NCI-H2196 (cell line): ENCODE measurements around the gene CLDND2.

ENCODE experiments used
- DNase-seq: peaks from one replicate; lab custom pipeline; 2025; ENCODE audit not compliant: unreplicated experiment; lab: John Stamatoyannopoulos, UW

CLDND2 gene

DNA sequence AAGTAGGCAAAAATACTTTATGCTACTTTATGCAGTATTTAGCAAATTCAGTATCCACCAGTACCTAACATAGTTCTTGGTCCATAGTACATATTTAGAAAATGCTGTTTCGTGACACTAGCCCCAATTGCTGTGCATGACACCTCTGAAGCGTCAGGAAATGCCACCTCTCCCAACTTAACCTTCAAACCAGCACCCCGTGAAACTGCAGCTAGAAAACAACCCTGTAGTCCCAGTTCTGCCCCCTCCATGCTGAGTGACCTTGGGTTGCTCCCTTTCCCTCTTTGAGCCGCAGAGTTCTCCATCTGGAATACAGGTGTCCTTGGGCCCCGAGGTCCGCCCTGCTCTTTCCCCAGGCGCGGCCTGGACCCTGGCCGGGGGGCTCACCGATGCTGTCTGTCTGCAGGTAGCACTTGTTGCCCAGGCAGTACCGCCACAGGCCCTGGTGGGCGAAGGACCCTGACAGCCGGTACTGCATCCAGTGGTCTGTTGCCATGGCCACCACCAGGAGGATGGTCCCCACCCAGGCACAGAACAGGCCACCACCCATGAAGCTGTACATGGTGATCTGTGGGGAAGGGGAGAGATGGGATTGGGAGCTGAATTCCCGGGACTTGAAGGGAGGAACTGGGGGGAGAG is 18.2 kb upstream of the CLDND2 start:
- DNase-seq, result no peak

DNA sequence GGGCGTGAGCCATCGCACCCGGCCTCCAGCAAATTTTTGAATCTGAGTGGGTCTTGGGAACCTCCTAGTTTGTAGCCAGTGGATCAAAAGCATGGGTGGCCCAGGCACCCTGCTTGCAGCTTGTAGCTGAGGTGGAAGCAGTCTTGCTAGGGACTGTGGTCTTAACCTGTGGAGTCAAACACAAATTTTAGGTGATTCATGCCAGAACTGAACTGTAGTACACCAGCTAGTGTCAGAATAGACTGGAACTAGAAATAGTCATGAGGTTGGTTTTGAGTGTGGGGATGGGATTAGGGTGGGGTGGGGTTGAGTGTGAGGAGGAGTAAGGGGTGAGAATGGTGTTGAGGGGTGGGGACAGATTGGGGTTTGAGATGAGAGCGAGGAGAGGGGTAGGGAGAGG is 13.2 kb upstream of the CLDND2 start:
- DNase-seq, result no peak

DNA sequence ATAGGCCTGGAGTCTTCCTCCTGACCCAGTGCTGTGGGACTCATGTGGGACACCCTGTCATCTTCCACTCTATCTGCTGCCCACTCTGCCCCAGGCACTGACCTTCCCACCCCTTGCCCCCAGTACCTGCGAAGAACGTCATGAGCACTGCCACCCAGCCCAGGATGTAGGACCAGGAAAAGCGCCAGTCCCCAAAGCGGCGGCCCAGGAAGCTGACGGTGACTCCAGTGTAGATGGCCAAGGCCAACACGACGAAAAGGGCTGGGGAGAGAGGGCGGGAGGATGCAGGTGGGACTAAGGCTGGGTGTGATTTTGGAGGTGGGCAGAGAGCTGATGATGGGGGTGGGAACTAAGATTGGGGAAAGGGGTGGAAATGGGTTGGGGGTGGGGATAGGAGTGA is 11.6 kb upstream of the CLDND2 start:
- DNase-seq, result no peak

DNA sequence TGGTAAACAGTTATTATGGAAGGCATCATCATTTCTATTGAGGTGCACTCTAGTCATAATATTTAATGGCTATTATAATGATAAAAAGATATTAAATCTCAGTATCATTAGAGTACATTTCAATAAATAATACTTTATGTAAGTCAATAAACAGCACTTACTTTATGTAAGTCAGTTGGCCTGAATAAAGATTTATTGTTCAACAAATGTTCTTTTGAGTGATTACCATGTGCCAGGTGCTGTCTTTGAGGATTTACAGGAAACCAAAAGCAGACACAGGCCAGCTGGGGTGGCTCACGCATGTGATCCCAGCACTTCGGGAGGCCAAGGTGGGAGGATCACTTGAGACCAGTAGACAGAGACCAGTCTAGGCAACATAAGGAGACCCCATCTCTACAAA is 8.6 kb upstream of the CLDND2 start:
- DNase-seq, result no peak

DNA sequence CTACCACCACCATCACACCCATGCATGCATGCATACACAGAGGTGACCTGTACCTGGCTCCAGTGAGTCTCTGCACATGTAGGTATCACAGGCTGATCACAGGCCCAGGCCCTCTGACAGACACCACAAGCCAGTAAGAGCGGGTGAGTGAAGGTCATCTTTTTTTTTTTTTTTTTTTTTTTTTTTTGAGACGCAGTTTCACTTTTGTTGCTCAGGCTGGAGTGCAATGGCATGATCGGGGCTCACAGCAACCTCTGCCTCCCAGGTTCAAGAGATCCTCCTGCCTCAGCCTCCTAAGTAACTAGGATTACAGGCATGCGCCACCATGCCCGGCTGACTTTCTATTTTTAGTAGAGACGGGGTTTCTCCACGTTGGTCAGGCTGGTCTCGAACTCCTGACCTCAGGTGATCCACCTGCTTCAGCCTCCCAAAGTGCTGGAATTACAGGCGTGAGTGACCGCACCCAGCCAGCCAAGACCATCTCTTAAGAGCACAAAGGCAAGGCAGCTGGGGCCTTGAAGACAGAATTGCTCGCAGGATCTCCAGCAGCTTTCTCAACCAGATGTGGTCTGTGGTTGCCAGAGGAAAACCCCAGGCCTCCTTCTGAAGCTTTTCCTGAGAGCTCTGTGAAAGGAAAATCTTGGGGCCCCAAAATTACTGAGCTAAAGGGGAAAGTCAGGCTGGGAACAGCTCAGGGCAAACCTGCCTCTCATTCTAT is 6.9 kb upstream of the CLDND2 start:
- no peak for DNase-seq

DNA sequence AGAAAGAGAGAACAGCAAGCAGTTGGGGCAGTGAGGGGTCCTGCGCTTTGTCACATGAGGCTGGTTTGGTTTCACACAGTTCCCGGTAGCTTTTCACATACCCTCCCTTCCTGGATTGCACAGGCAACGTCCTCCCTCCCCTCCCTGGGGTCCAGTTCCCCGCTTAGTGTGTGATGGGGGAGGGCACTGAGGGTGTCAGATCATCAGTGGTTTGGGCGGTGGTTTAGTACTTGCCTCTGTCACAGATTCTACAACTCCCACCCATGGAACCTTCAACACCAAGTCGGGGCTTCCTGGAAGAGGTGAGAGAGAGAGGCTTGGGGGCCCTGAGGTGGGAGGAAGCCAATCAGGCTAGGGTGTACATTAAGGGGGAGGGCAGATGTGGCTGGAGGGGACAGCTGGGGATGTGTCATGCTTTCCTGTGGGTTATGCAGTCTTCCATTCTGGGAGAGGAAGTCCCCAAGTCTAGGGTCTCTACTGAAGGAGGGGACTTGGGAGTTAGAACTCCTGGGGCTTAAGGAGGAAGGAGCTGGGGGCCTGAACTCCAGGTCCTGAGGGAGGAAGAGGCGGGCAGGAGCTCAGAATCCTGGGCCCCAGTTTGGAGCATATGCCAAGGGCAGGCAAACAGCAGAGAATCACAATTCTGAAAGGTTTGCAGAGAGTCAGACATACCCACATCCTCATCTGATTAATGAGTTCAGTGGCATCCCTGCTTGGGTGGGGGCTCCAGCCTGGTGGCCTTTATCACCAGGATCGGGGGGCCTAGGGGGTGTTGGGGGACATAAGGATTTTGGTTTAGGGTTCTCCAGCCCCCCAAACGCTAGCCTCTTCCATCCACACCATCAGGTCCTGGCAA is 4.1 kb upstream of the CLDND2 start, which contains the start of gene NKG7:
Gene NKG7, minus strand, starts transcription at position 6 of the 856 bp plus-strand sequence. CDS start 119 bp downstream, outside the sequence.
- DNase-seq, result no peak

DNA sequence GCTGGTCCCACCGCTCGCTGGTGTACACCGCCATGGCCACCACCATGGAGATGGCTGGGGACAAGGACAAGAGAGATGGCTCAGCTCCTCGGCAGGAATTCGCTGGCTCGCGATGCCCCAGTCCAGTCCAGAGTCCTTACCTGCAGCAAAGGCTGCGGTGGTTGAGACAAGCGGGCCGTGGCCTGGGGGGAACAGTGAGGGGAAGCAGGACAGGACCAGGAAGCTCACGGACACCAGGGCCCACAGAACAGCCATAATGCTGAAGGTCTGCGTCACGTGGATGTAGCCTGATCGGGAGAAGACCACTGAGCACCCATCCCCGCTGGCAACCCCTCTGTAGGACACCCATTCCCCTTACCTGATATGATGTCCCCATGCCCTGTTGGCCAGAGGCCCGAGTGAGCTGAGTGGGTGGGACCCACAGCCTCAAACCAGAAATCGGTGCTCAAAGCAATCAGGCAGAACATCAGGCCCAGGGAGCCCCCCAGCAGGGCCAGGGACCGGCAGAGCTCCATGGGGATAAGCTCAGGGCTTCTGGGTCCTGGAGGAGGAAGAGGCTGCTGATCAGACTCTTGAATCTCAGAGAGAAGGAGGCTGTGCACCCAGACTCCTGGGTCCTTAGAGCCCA is 3.3 kb upstream of the CLDND2 start:
- DNase-seq, result no peak

DNA sequence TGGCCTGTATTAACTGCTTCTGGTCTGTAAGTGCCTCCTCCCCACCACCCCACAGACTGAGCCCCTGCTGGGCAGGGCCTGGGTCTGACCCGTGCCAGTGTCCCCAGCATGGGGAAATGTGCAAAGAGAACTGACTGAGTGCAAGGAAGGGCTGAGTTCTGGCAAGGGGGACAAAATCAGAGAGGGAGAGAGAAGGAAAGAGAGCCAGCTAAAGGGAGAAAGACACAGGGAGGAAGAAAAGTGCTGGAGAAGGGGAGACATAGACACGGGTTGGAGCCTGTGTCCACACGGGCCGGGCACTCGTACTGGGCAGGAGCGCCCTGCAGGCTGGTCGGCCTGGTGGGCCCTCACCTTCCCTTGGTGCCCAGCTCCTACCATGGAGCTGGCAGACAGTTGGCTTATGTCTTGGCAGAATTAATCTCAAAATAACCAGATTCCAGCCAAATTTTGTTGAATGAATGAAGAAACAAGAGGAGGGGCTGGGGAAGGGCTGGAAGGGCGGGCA is 2.4 kb upstream of the CLDND2 start:
- DNase-seq, result no peak

DNA sequence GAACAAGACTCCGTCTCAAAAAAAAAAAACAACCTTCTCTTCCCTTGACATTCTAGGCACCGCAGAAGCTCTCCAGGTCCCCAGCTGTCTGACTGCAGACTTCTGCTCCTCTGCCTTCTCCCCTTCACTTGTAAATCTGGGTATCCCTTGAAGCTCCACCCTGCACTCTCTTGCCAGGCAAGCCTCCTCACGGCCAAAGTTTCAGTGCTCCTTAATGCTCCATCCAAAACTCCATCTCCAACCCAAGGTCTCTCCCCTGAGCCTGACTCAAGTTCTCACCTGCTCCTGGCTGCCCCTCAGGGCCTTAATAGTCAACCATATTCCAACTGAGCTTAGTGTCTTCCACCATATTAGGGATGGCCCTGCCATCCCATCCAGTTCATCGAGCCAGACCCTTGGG is 1.4 kb upstream of the CLDND2 start:
- DNase-seq, result no peak

DNA sequence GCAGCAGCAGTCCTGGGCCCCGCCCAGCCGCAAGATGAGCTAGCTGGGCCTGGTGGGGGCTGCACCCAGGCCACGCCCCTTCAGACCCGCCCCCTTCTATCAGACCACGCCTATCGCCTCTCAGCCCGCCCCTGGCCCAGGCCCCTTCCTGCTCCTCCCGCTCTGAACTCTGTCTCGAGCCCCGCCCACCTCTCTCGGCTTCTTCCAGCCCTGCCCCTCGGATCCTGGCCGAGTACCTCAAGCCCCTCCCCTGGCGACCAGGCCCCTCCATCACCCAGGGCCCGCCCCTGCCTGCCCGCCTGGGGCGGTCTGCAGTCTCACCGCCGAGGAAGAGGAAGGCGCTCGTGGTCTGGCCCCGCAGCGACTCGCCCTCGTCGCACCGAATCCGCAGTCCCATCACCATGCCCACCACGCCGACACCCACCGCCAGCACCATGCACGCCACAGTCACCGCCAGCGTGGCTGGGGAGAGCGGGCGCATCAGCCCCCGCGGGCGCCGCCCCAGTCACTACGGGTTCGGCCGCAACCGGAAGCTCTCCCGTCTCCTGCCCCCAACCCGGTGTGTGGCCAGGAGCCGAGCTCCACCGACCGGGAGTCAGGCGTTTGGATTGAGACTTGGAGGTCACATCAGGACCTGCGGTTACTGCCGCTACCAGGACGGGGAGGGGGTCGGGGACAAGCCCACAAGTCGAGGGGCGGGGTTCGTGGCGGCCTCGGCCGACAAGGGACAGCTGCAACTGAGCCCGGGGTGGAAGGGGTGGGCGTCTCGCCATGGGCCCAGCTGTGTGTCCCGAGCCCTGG is 1.0 kb downstream of the CLDND2 start:
- DNase-seq, result no peak

DNA sequence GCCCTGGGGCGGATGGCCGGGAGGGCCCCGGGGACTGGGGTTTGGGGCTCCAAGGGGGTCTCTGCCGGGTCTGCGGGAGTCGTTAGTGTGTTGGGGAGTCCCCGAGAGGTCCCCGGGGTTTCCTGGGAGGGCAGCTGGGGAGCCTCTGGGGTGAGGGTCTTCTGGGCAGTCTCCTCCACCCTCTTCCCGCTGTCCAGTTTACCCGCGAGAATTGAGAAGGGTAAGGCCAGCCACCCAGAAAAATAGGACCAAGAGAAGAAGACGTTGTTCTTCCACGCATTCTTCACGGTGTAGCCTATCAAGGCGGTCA is 1.6 kb downstream of the CLDND2 start:
- no peak for DNase-seq

DNA sequence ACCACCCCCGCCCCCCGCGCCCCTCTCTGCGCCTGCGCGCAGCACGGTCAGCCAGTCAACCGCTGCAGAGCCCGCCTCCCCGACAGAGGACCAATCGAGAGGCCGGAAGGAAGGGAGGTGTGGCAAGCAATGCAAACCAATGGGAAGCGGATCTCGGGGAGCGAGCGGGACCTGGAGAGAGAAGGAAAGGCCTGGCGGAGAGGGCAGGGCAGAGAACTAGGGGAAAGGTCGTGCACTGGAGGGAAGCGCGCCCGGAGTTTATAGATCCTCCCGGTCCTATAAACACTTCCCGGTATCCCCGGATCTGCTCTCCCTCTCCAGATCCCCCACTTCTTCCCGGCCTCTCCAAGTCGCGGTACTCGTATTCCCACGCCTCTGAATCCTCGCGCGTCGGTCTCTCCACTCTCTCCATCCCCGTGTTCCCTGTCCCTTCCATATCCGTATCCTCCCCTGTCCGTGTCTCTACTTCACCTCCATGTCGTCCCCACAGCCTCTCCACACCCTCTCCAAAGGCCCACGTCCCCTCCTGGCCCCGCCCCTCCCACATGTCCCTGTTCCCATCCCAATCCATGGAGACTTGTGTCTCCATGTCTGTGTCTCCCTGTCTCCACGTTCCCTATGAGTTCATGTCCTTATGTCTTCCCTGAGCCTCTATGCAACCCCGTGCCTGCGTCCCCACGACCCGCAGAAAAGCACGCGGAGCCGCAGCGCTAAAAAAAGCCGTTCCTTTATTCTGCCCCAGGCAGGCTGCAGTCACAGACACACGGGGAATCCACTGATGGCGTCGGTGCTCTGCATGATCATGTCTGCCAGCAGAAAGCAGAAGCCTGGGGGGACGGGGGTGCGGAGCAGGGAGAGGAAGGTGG is 2.2 kb downstream of the CLDND2 start:
- no peak for DNase-seq

DNA sequence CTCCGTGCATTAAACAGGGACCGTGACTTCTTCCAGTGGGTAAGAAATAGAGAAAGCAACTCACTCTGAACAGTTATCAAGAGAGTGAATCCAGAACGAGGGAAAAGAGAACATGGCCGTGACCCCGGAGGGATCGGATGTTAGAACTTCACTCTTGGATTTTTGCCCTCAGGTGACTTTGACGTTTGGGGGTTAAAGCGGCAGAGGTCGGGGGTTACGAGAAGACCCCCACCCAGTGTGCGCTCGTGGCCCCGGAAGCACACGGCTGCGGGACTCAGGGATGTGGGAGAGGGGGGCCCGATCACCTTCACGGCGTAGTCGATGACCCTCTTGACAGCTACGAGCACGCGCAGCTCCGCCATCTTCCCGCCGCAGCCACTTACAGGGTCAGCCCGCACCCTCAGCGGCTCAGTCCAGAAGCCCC is 2.8 kb downstream of the CLDND2 start, which contains the start of gene ETFB:
Gene ETFB, minus strand, starts transcription at position 424 of the 424 bp plus-strand sequence. Its CDS starts 62 bp downstream, at position 362.
- no peak for DNase-seq

DNA sequence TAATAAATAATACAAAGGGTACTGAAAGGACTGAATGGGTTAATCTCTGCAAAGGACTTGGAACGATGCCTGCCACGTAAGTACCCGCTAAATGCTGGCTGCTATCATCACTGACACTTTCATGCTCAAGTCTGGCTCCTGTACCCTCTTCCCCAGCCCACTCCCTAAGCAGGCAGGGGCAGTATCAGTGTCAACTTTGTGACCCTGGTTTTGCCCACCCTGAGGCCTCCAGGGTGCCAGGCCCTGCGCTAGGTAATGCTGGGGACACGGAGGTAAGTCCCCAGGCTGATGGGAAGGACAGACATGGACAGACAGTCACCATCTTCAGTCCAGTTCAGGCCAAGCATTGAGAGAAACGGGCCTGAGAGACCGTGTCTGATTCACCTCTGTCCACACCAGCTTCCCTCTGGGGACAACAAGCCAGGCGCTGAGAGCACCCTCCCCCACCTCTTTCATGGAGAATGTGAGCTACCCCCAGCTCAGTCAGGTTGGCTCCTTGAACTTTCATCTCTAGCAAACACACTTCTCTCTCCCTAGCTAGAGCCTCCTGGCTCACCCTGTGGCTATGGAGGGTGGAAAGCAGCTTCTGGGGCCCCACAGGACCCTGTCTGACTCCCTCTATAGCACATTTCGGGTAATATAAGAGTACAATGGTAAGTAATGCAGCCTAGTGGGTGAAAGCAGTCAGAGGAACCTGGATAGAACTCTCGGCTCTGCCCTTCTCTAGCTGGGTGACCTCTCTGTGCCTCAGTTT is 3.4 kb downstream of the CLDND2 start:
- DNase-seq, result no peak

DNA sequence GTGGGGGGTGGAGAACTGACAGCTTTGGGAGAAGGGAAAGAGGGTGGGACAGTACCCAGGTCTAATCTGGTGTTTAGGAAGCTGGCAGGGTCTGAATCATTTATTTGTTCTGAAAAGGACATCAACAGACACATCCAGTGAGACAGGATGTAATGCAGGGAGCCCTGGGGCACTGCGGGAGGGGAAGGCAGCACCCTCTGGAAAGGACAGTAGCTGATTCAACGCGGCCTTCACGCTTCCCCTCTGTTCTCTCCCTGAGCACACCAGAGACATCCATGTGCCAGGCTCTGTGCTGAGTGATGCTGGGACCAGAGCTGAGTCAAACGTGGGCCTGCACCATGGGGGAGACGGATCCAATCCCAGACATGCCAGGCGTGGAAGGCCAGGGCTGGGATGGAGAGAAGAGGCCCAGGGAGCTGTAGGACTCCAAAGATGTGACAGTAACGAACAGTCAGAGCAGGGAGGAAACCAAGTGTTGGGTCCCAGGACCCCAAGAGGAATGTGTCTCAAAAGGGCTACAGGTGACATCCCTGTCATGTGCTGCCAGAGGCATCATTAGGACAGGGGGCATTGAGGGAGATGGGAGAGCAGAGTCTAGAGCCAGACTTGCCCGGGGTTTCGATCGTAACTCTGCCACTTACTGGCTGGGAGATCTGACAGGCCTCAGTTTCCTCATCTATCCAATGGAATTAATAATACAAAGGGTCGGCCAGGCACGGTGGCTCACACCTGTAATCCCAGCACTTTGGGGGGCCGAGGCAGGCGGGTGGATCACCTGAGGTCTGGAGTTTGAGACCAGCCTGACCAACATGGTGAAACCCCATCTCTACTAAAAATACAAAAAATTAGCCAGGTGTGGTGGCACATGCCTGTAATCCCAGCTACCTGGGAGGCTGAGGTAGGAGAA is 4.3 kb downstream of the CLDND2 start:
- no peak for DNase-seq

DNA sequence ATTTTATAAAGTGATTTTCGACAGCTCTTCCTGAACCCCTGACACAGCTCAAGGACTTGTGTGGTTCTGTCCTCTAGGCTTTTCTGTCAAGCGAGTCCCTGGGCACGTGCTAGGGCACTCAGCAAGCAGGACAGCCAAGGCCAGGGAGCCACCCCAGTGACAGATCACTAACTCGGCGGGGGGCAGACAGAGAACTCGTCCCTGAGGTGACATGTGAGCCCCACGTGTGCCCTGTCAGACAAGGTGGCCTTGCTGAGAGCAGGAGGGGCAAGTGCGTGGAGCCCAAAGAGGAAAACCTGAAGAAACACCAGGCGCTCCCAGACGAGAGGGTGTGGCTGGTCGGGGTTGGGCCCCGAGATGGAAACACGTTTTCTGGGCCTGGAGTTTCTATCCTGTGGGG is 7.6 kb downstream of the CLDND2 start:
- no peak for DNase-seq

DNA sequence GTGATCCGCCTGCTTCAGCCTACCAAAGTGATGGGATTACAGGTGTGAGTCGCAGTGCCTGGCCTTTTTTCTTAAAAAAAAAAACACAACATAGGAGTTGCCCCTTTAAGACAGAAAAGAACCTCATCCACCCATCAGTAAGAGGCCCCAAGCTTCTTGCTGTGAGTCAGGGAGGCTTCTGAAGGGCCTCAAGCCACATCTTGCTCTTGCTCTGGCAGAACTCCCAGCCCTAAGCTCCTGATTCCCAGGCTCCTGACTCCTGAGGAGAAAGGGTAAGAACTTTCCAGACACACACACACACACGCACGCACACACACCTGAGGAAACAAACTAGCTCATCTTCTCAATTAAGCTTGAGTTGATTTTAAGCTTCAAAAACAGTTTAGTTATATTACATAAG is 9.5 kb downstream of the CLDND2 start:
- DNase-seq, result no peak

DNA sequence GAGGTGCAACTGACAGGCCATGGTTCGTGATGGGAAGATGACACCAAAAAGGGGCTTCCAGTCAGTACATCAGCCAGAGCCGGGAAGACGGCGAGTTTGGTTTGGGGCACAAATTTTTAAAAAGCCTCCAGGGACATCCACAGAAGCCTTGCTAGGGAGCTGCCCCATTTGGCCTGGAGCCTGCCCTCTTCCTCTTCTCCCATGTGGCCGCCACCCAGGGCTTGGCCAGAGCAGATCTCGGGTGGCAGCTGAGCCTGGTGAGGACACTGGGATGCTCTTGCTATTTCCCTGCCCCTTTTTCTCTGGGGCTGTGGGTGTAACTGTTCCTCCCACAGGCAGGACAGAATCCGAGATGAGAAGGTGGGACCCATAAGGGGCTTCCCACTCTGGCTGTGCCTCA is 10.9 kb downstream of the CLDND2 start:
- no peak for DNase-seq
